A172 (cell line): ENCODE results near the gene CRP. TPM values are rescaled to one million over a fixed set of nuclear protein-coding genes. Genes with fewer than 3 reads are reported as not detected.
"Not testable (repeated sequence)": the region's sequence is repeated elsewhere in the genome, so short reads cannot be mapped to it uniquely, and the experiment has no call there.

ENCODE experiments used
- DNase-seq: peaks from one replicate; pipeline ENCODE4 v3.0.0-alpha.2; 2015; ENCODE audit warnings: low spot score
- total RNA-seq: library from RNA; depleted of rRNA; stranded (reverse); fragments of >200 nt; shearing (Covaris generic); gene quantifications from 2 replicates; pipeline ENCODE4 v1.2.3, GENCODE V29; 2014; rRNA removed

Gene CRP, protein sequence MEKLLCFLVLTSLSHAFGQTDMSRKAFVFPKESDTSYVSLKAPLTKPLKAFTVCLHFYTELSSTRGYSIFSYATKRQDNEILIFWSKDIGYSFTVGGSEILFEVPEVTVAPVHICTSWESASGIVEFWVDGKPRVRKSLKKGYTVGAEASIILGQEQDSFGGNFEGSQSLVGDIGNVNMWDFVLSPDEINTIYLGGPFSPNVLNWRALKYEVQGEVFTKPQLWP
- not detected in 2 replicates for total RNA-seq

DNA sequence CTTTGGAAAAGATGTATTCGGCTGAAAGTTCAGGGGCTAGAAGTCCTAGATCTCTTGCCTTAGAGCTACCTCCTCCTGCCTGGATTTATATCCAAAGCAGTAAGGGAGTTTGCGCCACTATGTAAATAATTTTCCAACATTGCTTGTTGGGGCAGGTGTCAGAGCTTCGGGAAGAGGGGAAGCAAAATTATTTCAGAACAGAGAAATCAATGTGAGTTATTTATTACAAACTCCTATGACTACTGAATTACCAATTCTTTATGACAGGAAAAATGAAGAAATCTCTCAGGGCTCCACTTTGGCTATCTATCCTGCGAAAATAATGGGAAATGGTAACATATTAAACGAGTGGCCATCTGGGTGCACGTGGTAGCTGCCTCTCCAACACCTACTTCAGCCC is at the start of gene CRP:
Gene CRP, minus strand, starts transcription at position 61 of the 400 bp plus-strand sequence. CDS start 104 bp downstream, outside the sequence.
- DNase-seq: no peak

DNA sequence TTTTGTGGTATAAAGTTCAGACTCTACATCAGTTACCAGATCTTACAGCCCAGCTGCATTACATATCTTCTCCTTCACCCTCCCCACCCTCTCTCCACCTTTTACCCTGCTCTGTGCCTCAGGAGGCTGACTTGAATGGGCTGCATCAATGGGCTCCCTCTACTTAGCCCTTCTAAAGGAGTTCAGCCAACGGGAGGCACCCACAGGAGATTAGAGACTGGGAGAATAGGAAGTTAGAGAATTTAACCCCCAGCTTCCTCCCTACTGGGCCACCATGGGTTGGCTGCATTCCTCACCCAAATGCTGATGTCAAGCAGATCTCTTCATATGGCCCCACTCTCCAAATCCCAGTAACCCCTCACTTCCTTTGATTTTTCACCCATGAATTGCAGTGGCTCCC is 49.3 kb upstream of the CRP start:
- DNase-seq: no peak

DNA sequence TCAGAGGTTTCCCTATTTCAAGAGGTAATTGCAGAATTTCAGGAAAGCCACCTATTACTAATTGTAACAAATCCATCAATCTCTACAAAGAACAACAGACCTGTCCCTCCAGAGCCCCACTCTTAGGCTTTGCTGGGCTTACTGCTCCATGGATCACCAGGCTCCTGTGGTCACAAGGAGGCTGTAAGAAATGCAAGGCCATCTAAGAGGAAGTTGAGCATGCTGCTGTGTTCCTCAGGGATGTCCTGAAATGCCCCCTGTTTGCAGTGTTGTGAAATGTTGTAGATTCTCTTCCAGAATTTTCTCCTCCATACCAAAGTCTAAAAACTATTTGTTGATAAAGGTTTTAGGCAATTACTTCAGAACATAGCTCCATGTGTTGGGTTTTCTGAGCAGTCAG is 42.0 kb upstream of the CRP start:
- DNase-seq: no peak

DNA sequence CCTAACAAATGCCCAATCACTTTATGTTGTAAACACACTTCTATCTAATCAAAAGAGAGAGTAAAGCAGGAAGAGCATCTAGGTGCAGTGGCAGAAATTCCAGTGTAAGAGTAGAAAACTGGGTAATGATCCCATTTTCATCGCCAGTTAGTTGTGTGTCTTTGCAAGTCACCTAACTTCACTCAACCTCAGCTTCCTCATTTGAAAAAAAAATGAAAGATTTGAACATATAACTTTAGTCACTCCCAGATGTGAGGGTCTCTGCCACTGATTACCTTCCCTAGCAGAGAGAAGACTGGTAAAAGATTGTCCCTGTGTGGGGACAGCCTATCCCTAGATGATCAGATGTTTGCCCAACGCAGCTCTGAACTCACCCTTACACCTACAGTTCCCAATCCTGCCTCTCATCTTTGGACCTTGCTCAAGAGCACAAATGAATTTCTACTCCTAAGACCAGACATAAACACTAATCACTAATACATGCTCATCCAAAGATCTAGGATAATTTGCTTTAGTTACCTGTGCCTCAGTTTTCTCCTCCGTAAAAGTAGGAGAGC is 41.1 kb upstream of the CRP start:
- no peak for DNase-seq

DNA sequence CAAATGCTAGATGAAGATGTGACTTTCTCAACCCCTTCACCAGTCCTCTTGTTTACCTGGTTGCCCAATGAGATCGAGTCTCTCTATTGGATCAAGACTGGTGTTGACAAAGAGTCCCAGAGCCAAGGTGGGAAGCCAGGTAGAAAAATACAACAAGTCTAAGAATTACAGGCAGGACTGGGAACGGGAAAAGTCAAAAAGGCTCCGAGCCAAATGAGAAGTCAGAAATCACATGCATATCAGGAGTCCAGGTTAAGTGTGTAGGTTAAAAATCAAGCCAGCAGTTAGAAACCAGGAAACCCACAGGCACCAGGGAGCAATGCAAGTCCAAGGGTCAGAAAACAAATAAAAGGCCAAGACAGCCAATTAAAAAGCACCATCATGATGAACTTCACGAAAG is 39.0 kb upstream of the CRP start:
- no peak for DNase-seq

DNA sequence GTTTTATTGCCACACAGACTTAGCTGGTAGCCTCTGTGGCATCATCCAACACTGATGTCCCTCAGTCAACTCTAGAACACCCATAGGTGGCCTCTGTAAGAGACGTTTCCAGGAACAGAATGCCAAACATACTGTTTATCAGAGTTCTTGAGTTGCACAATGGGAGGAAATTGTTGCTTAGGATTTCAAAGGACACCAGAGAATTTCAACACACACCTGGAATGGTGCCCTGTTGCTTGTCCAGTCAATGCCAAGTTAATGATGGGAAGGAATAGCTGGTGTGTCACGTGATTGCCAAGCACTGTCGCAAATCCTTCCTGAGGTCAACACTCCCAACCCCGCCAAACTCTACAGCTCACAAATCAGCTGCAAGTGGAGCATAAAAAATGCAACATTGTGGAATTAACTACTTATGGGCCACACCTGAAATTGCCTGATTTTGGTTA is 37.8 kb upstream of the CRP start:
- peak; percentile 28 for DNase-seq

DNA sequence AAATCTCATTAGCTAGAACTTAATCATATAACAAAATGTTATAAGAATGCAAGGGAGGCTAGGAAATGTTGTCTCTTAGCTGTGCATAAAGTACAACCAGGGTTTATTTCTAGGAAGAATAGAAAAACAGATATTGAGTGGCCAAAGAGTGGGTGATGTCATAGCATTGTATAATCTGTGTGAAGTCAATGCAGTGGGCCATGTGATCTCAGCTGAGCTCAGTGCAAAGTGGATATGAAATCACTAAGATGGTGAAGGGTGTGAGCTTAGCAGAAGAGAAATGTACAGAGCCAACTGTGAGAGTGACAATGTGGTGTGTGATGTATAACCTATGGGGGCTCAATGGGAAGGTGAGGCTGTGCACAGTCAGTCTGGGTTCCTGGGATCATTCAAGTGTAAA is 36.6 kb upstream of the CRP start:
- DNase-seq: no peak

DNA sequence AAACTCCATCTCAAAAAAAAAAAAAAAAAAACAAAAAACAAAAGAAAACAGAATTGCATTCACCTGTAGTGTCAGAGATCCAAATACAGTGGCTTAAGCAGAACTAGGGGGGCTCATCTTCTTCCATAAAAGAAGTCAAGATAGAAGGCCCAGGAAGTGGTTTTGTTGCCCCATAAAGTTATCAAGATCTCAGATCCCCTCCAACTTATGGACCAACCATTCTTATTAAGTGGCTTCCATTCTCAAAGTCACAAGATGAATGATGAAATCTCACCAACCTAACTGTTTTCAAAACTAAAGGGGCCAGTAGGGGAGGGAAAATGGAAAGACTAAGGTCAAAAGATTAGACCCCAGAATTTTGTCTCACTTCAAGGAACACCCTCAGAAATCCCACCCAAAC is 36.2 kb upstream of the CRP start:
- no peak for DNase-seq

DNA sequence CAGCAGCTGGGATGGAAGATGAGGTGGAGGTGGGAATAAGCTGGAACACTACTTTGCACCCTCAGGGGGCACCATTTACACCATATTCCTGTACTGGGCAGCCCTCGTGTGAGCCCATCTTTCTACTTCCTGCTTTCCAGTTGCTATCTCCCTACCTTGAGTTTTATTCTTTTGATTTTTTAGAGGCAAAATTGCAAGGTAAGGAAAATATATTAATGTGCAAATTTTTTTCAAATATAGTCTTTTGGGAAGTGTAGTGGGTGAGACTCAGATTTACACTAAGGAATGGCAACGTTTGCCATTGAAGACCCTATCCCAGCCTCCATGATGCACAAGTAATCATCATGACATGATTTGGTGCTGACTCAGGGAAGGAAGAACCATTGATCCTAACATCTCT is 35.2 kb upstream of the CRP start:
- no peak for DNase-seq

DNA sequence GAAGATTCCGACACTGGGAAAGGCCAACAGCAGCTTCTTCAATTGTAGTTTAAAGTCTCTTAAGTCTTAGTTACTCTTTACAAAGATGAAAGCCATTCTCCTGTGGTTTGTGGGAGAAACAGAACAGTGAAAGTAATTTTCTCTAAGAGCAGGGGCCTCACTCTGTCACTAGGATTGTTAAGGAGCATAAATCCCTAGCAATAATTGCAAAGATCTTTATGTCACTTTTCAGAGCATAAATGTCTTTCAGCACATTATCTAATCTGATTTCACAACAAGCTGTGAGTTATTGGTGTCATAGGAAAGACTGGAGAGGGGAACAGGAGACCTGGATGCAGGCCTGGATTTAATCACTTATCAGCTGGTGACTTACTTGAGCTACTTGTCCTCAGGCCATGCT is 34.0 kb upstream of the CRP start:
- DNase-seq: no peak

DNA sequence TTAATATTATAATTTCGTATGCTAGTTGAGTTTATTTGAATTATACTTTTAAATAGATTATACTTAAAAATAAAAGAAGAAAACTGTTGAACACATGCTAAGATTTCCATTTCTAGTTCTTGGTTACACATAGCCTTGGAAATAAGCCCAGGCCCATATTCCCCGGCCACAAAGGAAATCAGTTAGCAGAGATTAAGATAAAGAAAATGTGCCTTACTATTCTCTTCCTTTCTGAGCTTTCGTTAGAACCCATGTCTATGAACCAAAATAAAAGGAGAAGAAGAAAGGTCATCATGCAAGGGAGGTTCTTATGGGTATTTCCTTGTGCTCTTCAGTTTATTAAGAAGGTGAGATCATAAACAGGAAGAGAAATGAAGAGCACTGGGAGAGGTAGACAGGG is 32.3 kb upstream of the CRP start:
- DNase-seq: no peak

DNA sequence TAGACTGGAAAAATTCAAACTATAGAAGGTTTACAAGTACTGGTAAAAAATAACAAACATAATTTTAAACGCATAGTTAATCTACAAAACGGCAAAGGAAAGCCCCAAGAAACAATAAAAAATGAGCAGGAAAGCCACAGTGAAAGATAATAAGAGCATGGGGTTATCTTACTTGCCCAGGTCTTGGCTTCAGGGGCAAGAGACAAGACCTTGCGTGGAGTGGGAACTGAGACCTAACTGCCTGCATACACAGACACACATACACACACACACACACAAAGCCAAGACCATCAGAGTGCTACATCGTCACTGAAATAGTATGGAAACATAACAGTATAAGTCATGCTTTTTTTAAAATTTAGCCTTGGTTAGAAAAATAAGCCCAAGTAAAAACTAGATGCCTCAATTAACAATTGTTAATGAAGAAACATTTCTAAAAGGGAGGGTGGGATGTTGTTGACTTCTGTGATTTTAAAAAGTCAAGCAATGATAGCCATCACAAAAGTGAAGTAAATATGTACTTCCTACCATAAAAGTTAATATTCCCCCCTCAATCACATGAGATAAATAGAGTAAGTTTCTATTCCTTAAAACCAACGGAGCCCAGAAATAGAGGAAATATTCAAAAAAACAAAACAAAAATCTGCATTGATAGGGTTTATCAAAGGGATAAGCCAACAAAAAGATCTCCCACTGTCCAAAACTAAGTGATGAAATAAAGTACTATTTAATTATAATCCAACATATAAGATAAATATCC is 29.4 kb upstream of the CRP start:
- DNase-seq: no peak

DNA sequence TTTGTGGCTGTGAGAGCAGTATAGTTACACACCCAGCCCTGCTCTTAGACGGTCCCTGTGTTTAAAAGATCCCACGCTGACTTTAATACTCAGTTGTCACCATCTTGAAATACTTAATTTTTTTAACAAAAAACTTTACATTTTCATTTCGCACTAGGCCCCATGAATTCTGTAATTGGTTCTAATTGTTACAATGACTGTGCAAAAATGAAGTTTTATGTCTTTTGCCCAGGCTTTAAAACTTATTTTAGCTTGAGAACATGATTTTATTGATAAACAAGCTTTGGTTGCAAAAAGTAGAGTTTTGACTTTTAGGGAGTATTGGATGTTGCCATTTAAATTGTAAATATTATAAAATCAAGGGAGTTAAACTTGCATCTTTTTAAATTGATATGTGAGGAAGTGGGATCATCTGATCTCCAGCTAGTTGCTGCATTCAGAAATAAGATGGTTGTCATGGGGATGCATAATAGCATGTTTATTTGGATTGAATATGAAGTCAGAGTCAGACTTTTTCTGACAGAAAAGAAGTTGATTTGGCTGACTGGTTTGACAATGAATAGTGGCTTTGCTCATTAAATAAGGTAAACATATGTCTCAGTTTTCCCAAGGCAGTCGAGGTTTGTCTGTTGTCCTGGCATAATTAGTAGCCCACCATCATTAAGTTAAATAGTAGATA is 23.0 kb upstream of the CRP start:
- DNase-seq: no peak

DNA sequence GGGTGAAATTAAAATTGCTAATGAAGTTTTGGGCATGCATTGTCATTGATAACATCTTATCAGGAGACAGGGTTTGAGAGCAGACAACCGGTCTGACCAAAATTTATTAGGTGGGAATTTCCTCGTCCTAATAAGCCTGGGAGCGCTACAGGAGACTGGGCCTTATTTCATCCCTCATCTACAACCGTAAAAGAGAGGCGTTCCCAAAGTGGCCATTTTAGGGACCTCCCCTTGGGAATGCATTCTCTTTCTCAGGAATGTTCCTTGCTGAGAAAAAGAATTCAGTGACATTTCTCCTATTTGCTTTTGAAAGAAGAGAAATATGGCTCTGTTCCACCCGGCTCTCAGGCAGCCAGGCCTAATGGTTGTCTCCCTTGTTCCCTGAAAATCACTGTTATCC is 8.8 kb upstream of the CRP start:
- not testable (repeated sequence) for DNase-seq

DNA sequence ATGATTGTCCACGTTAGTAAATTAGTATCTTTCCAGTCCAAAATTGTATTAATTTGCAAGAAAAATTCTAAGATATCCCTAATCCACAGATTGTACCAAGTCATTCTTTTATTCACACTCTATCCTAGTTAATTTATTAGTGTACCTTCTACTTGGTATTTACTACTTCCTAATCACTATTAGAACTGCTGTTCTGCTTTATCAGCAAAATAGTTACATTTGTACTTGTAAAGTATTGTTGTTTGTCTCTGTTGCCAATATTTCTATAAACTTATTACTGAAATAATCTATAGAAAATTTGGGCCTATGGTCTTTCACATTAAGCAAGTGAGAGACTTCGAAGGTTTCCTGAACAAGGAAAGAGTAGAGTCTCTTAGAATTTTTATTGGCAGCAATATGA is 5.6 kb upstream of the CRP start:
- no peak for DNase-seq

DNA sequence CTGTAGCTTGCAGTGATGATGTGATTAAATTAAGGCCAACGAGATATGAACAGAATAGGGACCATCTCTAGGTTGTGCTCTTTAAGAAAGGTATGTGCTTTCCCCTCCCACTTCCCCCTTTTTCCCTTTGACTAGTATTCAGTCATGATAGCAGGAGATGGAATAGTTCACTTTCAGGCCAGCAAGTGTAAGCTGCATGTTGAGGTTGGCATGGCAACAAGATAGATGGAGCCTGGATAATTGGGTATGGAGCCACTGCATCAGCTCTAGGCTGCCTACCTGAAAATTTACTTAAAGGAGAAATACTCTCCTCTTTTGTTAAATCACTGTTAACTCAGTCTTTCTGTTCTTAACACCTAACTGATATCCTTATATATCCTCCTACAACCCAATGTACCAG is 1.5 kb upstream of the CRP start:
- no peak for DNase-seq

DNA sequence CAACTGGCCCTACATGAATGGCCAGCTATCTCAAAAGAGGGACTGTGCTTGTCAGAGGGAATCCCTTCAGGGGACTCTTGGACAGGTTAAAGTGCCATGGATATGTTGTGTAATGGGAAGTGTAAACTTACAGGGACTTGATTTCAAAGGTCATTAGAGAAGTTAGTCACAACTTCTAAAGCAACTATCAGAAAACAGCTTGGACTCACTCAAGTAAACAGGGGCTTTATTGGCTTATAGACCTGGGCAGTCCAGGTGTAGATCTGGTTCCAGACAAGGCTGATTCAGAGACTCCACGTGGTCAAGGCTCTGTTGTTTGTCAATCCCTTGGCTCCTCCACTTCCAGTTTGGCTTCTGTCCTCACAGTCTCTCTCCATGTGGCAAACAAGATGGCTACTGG is 2.3 kb downstream of the CRP start:
- no peak for DNase-seq

DNA sequence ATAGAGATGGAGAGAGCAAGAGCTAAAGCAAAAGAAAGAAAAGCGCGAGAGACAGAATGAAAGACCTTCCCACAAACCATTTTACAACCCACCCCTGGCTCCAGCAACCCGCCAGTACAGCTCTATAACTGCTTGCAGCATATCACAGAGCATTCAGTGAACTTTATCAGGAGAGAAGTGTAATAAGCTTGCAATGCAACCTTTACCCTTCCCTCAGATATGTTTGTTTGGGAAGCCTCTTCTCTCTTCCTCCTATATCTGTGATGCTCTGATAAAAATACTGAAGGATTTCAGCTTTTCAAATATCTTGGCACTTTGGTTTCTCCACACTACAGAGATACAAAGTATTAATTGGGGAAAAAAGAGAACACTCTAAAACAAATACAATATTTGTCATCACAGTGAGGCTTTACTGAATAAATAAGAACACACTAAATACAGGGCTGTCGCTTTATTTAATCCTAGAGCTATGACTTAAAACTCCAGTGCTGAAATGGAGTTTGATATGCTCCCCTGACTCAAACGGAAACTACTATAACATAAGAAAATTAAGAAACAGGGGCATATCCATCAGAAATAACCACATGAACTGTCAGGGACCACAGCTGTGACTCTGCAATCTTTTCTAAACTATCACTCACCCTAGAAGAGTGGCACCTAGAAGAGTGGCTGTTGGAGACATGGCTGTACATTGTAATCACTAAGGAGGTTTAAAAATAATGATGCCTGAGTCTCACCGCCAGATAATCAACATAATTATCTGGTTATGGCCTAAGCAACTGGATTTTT is 6.7 kb downstream of the CRP start:
- no peak for DNase-seq

DNA sequence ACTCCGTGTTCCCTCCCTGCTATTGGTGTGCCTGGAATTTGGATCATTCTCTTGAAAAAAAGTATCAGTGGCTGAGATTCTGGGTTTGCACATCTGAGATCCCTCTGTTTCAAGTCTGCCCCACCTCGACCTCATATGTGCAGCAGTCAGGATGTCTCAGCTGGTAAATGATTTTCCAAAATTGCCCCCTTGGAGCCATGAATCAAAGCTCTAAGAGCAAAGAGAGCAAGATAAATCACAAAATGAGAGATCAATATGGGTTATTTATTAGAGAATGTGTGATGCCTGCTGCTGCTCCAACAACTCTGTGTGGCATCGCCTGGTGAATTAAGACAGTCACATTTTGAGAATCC is 8.5 kb downstream of the CRP start:
- DNase-seq: no peak

DNA sequence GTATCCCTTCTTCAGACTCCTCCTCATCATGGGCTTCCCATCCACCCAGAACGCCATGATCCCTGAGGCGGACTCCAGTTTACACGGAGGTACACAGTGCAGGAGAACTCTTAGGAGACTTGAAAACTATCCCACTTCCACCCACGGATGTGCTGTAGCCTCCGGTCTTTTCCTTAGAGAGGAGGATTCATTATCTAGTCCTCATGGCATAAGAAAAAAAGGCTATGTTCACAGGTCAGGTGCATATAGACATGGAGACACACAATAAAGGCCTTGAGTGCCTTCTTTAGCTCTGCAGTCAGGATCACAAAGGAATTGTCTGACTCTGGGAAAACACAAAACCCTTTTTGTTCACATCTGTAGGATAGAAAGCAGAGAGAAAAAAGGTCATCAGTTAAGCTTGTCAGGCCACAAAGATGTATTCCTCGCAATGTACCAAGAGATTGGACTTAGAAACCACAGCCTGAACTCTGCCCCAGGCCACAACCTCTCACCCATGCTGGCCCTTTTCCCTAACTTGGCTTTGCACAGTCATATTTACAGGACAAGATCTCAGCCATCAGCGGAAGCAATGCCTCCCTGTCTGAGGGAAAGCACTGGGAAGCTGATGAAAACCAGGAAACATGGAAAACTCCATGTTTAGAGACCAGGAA is 9.0 kb downstream of the CRP start:
- DNase-seq: no peak

DNA sequence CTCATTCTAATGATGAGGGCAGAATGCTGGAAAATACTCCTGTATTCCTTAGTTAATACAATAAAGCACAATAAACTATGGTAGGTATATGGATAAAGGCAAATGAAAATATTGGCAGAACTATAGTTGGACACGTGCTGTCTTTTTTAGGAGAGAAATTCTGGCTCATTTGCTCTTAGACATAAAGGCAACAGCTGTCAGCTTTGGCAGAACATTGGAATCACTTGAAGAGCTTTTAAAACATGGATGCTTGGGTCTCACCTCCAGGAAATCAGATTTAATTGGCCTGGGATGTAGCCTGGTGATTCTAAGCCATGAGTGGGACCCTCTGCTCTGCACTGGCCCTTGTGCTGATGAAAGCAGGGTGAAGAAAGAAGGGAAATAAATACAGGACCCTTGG is 9.9 kb downstream of the CRP start:
- DNase-seq: no peak

DNA sequence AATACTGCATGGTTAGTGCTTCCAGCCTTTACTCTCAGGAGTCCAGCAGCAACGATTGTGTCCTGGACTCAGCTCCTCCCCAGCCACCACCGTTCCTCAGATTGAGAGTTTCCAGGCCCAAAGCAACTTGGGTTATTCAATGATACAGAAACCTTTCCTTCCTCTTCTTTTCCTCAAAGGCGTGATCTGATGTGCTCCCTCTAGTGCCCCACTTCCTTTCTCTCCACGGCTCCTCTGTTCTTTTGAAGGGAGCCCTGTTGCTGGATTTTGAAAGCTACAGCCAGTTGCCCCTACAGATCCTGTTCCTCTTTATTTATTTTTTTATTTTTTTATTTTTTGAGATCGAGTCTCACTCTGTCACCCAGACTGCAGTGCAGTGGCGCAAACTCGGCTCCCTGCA is 14.1 kb downstream of the CRP start:
- DNase-seq: no peak
